Vagina (tissue), 2 donors: ENCODE measurements around the gene HOXB2. TPM values are rescaled to one million over a fixed set of nuclear protein-coding genes. Genes with fewer than 3 reads are reported as not detected.

Source experiments
- DNase-seq, 2 donors: peaks; one replicate each; pipeline ENCODE4 v3.0.0-alpha.2; 2017; ENCODE audit errors: extremely low spot score in 2 of 2
- H3K27ac ChIP-seq: fragments of 200-600 bp; sonication (generic); one replicate; pipeline ENCODE4 v1.5.1; 2019
- H3K27me3 ChIP-seq: fragments of 200-600 bp; sonication (generic); one replicate; pipeline ENCODE4 v1.5.1; 2019
- H3K36me3 ChIP-seq, 2 donors: fragments of 200-600 bp; sonication (generic); one replicate each; pipeline ENCODE4 v1.5.1; 2017 to 2019
- H3K4me1 ChIP-seq: fragments of 200-600 bp; sonication (generic); one replicate; pipeline ENCODE4 v1.5.1; 2019
- H3K4me3 ChIP-seq, 2 donors: fragments of 200-600 bp; sonication (generic); 1 replicate in 1 of 2; 2 replicates in 1 of 2; pipeline ENCODE4 v1.5.1; 2016 to 2019
- H3K9me3 ChIP-seq: fragments of 200-600 bp; sonication (generic); one replicate; pipeline ENCODE4 v1.5.1; 2019
- CTCF ChIP-seq, 3 experiments: fragments of 450-650 bp in 2 of 3; fragments of 200-600 bp in 1 of 3; sonication (generic) in 1 of 3; IDR thresholded peaks; one replicate each; pipeline ENCODE4 v1.5.1; 2017 to 2019; ENCODE audit warnings: antibody characterized with exemption in 3 of 3, mild to moderate bottlenecking in 2 of 3, moderate library complexity in 2 of 3
- POLR2A ChIP-seq, 2 donors: fragments of 450-650 bp; IDR thresholded peaks; one replicate each; pipeline ENCODE4 v1.6.1; 2017; ENCODE audit warnings: antibody characterized with exemption in 2 of 2, mild to moderate bottlenecking in 2 of 2, moderate library complexity in 2 of 2
- POLR2AphosphoS5 ChIP-seq, 2 donors: sonication (generic); formaldehyde crosslinking; IDR thresholded peaks; one replicate each; pipeline ENCODE4 v1.9.0; 2017; ENCODE audit warnings: antibody characterized with exemption in 2 of 2, mild to moderate bottlenecking in 2 of 2, low read depth in 1 of 2; ENCODE audit not compliant: insufficient read depth in 1 of 2
- intact Hi-C: fragments of 100-400 bp; cut with DNase I; formaldehyde crosslinking; loops from one replicate; pipeline ENCODE4 v1.15.1; 2023
- total RNA-seq: library from RNA; depleted of rRNA; stranded (reverse); fragments of >200 nt; gene quantifications from one replicate; pipeline ENCODE4 v1.2.3, GENCODE V29; 2016

Gene HOXB2
- total RNA-seq, 1 donor from 2014 or later = 14.2 TPM

- Histone ChIP-seq H3K9me3 (no peaks in the 10 kb centered on the region), H3K36me3 (no peaks in the 10 kb centered on the region), H3K4me3 (no peak overlapping the region), H3K27ac (no peak overlapping the region), H3K27me3 (no peaks in the 10 kb centered on the region), H3K4me1 (peaks cover 12% of the 10 kb centered on the region)
- TF ChIP-seq CTCF (IDR thresholded peaks at IDR 0.05) (no peak), POLR2A (IDR thresholded peaks at IDR 0.05) (no peak), POLR2AphosphoS5 (IDR thresholded peaks at IDR 0.05; ENCODE audit: insufficient read depth in 1 of 2, low read depth in 1 of 2) (no peak)
- no peak for DNase-seq
- intact Hi-C loops = no loop called here
These were observed 16.6 kb downstream of the HOXB2 start for GRCh38 chr17:48528153-48528935.

GRCh38 chr17:48527547-48527932 lies 17.4 kb downstream of the HOXB2 start:
- no peaks in the 10 kb centered on the region for H3K9me3 ChIP-seq
- H3K27me3 ChIP-seq = no peaks in the 10 kb centered on the region
- intact Hi-C loops = no loop called here

GRCh38 chr17:48526608-48527546 lies 18.0 kb downstream of the HOXB2 start:
- H3K9me3 ChIP-seq = no peaks in the 10 kb centered on the region
- H3K4me1 ChIP-seq = peaks cover 12% of the 10 kb centered on the region
- H3K27ac ChIP-seq = no peak overlapping the region
- intact Hi-C loops = no loop called here
- no peaks in the 10 kb centered on the region for H3K36me3 ChIP-seq
- no peak for DNase-seq
- H3K4me3 ChIP-seq = peak overlapping the region; percentile 21 to 24
- TF ChIP-seq POLR2A (IDR thresholded peaks at IDR 0.05) (no peak), CTCF (IDR thresholded peaks at IDR 0.05) (no peak), POLR2AphosphoS5 (IDR thresholded peaks at IDR 0.05; ENCODE audit: insufficient read depth in 1 of 2, low read depth in 1 of 2) (no peak)
- no peaks in the 10 kb centered on the region for H3K27me3 ChIP-seq

More at GRCh38 chr17:48527547-48527932, 17.4 kb downstream of the HOXB2 start:
- peaks cover 12% of the 10 kb centered on the region for H3K4me1 ChIP-seq
- H3K36me3 ChIP-seq = no peaks in the 10 kb centered on the region
- no peak for DNase-seq
- no peak overlapping the region for H3K27ac ChIP-seq
- H3K4me3 ChIP-seq = peak overlapping the region in 1 of 2 donors; percentile 24
- TF ChIP-seq POLR2A (IDR thresholded peaks at IDR 0.05) = no peak
- no peak for TF ChIP-seq POLR2AphosphoS5 (IDR thresholded peaks at IDR 0.05; ENCODE audit: insufficient read depth in 1 of 2, low read depth in 1 of 2)
- TF ChIP-seq CTCF (IDR thresholded peaks at IDR 0.05) = no peak

GRCh38 chr17:48523010-48523409 lies 21.9 kb downstream of the HOXB2 start:
- Histone ChIP-seq H3K27me3 (no peaks in the 10 kb centered on the region), H3K4me3 (no peak overlapping the region), H3K4me1 (peaks cover 8% of the 10 kb centered on the region), H3K27ac (no peak overlapping the region), H3K9me3 (no peaks in the 10 kb centered on the region), H3K36me3 (no peaks in the 10 kb centered on the region)
- intact Hi-C loops = no loop called here
- DNase-seq = no peak
- TF ChIP-seq CTCF (IDR thresholded peaks at IDR 0.05) (no peak), POLR2A (IDR thresholded peaks at IDR 0.05) (no peak), POLR2AphosphoS5 (IDR thresholded peaks at IDR 0.05; ENCODE audit: insufficient read depth in 1 of 2, low read depth in 1 of 2) (no peak)
